Osteocyte (in vitro differentiated cells): Measurements from ENCODE around the gene INTS4. TPM values are rescaled to one million over a fixed set of nuclear protein-coding genes. Genes with fewer than 3 reads are reported as not detected.

Source experiments
- DNase-seq: peaks from one replicate; pipeline ENCODE4 v3.0.0; 2021; ENCODE audit warnings: mixed read lengths; ENCODE audit not compliant: unreplicated experiment; ENCODE audit errors: extremely low spot score
- H3K27ac Mint-ChIP-seq: one replicate; pipeline ENCODE4 v1.8.0; 2021; ENCODE audit warnings: mild to moderate bottlenecking, mixed read lengths; ENCODE audit not compliant: unreplicated experiment
- H3K27me3 Mint-ChIP-seq: one replicate; pipeline ENCODE4 v1.8.0; 2021; ENCODE audit warnings: mixed read lengths; ENCODE audit not compliant: unreplicated experiment
- H3K36me3 Mint-ChIP-seq: one replicate; pipeline ENCODE4 v1.8.0; 2021; ENCODE audit warnings: mixed read lengths; ENCODE audit not compliant: unreplicated experiment
- H3K4me1 Mint-ChIP-seq: one replicate; pipeline ENCODE4 v1.8.0; 2021; ENCODE audit warnings: mixed read lengths; ENCODE audit not compliant: unreplicated experiment
- H3K4me3 Mint-ChIP-seq: one replicate; pipeline ENCODE4 v1.8.0; 2021; ENCODE audit warnings: mild to moderate bottlenecking, moderate library complexity, mixed read lengths; ENCODE audit not compliant: unreplicated experiment
- H3K9me3 Mint-ChIP-seq: one replicate; pipeline ENCODE4 v1.8.0; 2021; ENCODE audit warnings: mixed read lengths; ENCODE audit not compliant: unreplicated experiment
- CTCF ChIP-seq: fragments of 200-600 bp; sonication (generic); IDR thresholded peaks from 2 replicates; pipeline ENCODE4 v1.5.0; 2021; ENCODE audit warnings: antibody characterized with exemption, mild to moderate bottlenecking, moderate library complexity
- total RNA-seq: library from RNA; stranded (reverse); gene quantifications from 2 replicates; pipeline ENCODE4 v1.2.1, GENCODE V29; 2021

The INTS4 gene
- total RNA-seq, 1 donor from 2014 or later: 37.9 TPM

GRCh38 chr11:78037056-78037455 lies 42.6 kb upstream of the INTS4 start:
- no peak for TF ChIP-seq CTCF
- peak overlapping the region; percentile 67 for H3K27ac Mint-ChIP-seq
- no peaks in the 10 kb centered on the region for H3K27me3 Mint-ChIP-seq
- no peak overlapping the region for H3K4me3 Mint-ChIP-seq
- H3K4me1 Mint-ChIP-seq: peaks cover 60% of the 10 kb centered on the region
- H3K9me3 Mint-ChIP-seq: no peaks in the 10 kb centered on the region
- no peak for DNase-seq
- no peaks in the 10 kb centered on the region for H3K36me3 Mint-ChIP-seq

GRCh38 chr11:78036313-78036712 lies 41.8 kb upstream of the INTS4 start:
- H3K36me3 Mint-ChIP-seq: no peaks in the 10 kb centered on the region
- TF ChIP-seq CTCF: no peak
- peaks cover 62% of the 10 kb centered on the region for H3K4me1 Mint-ChIP-seq
- no peaks in the 10 kb centered on the region for H3K9me3 Mint-ChIP-seq
- H3K27me3 Mint-ChIP-seq: no peaks in the 10 kb centered on the region
- H3K4me3 Mint-ChIP-seq: no peak overlapping the region
- no peak for DNase-seq
- H3K27ac Mint-ChIP-seq: no peak overlapping the region

GRCh38 chr11:78034623-78035022 lies 40.2 kb upstream of the INTS4 start:
- Mint-ChIP-seq H3K36me3 (no peaks in the 10 kb centered on the region), H3K27me3 (no peaks in the 10 kb centered on the region), H3K27ac (no peak overlapping the region), H3K4me3 (no peak overlapping the region), H3K4me1 (peaks cover 57% of the 10 kb centered on the region), H3K9me3 (no peaks in the 10 kb centered on the region)
- no peak for DNase-seq
- no peak for TF ChIP-seq CTCF

GRCh38 chr11:78033040-78033439 lies 38.6 kb upstream of the INTS4 start:
- peaks cover 41% of the 10 kb centered on the region for H3K4me1 Mint-ChIP-seq
- H3K9me3 Mint-ChIP-seq: no peaks in the 10 kb centered on the region

GRCh38 chr11:78032090-78032489 lies 37.6 kb upstream of the INTS4 start:
- Mint-ChIP-seq H3K9me3 (no peaks in the 10 kb centered on the region), H3K36me3 (no peaks in the 10 kb centered on the region), H3K27me3 (no peaks in the 10 kb centered on the region), H3K27ac (no peak overlapping the region), H3K4me3 (no peak overlapping the region), H3K4me1 (peaks cover 33% of the 10 kb centered on the region)
- DNase-seq: no peak
- no peak for TF ChIP-seq CTCF

More at GRCh38 chr11:78033040-78033439, 38.6 kb upstream of the INTS4 start:
- DNase-seq: no peak
- H3K27ac Mint-ChIP-seq: no peak overlapping the region
- no peak for TF ChIP-seq CTCF
- no peak overlapping the region for H3K4me3 Mint-ChIP-seq
- H3K36me3 Mint-ChIP-seq: no peaks in the 10 kb centered on the region
- no peaks in the 10 kb centered on the region for H3K27me3 Mint-ChIP-seq
